ENCODE results near the gene OR52H1.

The OR52H1 gene

DNA sequence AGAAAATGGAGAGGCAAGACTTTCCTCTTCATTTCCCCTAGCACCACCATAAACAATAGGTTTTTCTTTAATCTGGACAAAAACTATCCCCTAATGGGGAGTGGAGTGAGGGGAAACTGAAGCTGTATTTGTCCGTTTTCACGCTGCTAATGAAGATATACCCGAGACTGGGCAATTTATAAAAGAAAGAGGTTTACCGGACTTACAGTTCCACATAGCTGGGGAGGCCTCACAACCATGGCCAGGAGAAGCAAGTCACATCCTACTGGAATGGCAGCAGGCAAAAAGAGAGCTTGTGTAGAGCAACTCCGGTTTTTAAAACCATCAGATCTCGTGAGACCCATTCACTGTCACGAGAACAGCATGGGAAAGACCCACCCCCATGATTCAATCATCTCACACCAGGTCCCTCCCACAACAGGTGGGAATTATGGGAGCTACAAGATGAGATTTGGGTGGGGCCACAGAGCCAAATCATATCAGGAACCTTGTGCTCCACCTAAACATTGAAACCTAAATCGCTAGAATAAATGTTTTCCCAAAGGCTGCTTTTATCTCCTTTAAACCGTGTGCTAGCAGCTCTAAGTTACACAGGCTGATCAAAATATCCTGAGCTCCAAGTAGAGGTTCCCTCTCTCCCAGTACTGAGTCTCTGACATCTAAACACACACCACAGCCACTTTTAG, 42.8 kb downstream of the OR52H1 start:
- H3K4me1 ChIP-seq (ENCODE audit: control extremely low read depth in 1 of 4, control insufficient read depth in 4 of 4, insufficient read depth in 4 of 4, low read length in 3 of 4): no peaks in the 10 kb centered on the region
- no peaks in the 10 kb centered on the region for H3K9me3 ChIP-seq (ENCODE audit: control extremely low read depth in 1 of 5, control insufficient read depth in 4 of 5, insufficient read depth in 2 of 5, low read depth in 1 of 5, low read length in 4 of 5)
- DNase-seq: no peak
- H3K27ac ChIP-seq (ENCODE audit: insufficient read depth in 1 of 2, low read depth in 1 of 2, low read length in 2 of 2, poor library complexity in 1 of 2, severe bottlenecking in 2 of 2): peak overlapping the region in 1 of 2 experiments; percentile 61
- H3K36me3 ChIP-seq (ENCODE audit: control insufficient read depth in 4 of 4, insufficient read depth in 4 of 4, low read length in 3 of 4): no peaks in the 10 kb centered on the region
- ChIA-PET POLR2A (no interaction called here), CTCF (interaction anchor here (1.4 kb wide), 1 partner anchor 125 kb away, joined by 3 read pairs; no protein-coding TSS in a partner anchor)
- peaks cover 0 to 2% (median 0%) of the 10 kb centered on the region in 5 experiments for H3K27me3 ChIP-seq (replicated peaks in 2 of 5; ENCODE audit: control insufficient read depth in 4 of 5, insufficient read depth in 5 of 5, low read length in 4 of 5)
- WGBS (ENCODE audit: insufficient coverage): 94% methylated on average over 9 of the region's 9 CpGs
- no peak overlapping the region for H3K4me3 ChIP-seq (ENCODE audit: control insufficient read depth in 1 of 7, extremely low read depth in 1 of 7, insufficient read depth in 4 of 7, low read depth in 2 of 7, low read length in 6 of 7)

DNA sequence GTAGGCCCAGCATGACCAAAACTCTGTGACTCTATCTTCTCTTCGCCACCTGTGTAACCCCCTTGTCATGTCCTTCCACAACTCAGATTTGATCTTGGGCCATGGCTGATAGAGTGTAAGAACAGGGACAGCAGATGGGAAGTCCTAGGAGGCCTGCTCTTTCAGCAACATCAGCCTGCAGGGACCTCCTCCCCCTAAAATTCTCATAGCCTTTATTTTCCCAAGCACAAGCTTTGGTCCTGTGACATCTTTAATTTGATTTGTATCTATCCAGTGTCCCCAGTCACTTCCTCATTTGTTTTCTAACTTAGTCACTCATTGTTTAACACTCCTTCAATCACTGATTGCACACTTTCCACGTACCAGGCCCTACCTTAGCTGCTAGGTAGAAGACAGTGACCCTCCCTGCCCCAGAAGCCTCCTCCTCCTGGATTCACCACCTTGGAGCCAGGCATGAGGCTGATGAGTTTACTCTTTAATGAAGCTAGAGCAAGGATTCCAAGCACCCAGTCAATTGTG, 43.9 kb downstream of the OR52H1 start:
- no peaks in the 10 kb centered on the region for H3K36me3 ChIP-seq (ENCODE audit: control insufficient read depth in 4 of 4, insufficient read depth in 4 of 4, low read length in 3 of 4)
- ChIA-PET POLR2A (no interaction called here), CTCF (interaction anchor here (1.1 to 1.4 kb wide), 2 partner anchors 12 to 124 kb away, joined by 3 read pairs; partner anchors contain the start of gene UBQLNL)
- 75% methylated on average over 1 of the region's 2 CpGs for WGBS (ENCODE audit: insufficient coverage)
- H3K27ac ChIP-seq (ENCODE audit: insufficient read depth in 1 of 2, low read depth in 1 of 2, low read length in 2 of 2, poor library complexity in 1 of 2, severe bottlenecking in 2 of 2): peak overlapping the region in 1 of 2 experiments; percentile 61
- DNase-seq: no peak
- no peak overlapping the region for H3K4me3 ChIP-seq (ENCODE audit: control insufficient read depth in 1 of 7, extremely low read depth in 1 of 7, insufficient read depth in 4 of 7, low read depth in 2 of 7, low read length in 6 of 7)
- H3K4me1 ChIP-seq (ENCODE audit: control extremely low read depth in 1 of 4, control insufficient read depth in 4 of 4, insufficient read depth in 4 of 4, low read length in 3 of 4): no peaks in the 10 kb centered on the region
- no peaks in the 10 kb centered on the region for H3K9me3 ChIP-seq (ENCODE audit: control extremely low read depth in 1 of 5, control insufficient read depth in 4 of 5, insufficient read depth in 2 of 5, low read depth in 1 of 5, low read length in 4 of 5)
- peaks cover 0 to 2% (median 0%) of the 10 kb centered on the region in 5 experiments for H3K27me3 ChIP-seq (replicated peaks in 2 of 5; ENCODE audit: control insufficient read depth in 4 of 5, insufficient read depth in 5 of 5, low read length in 4 of 5)

DNA sequence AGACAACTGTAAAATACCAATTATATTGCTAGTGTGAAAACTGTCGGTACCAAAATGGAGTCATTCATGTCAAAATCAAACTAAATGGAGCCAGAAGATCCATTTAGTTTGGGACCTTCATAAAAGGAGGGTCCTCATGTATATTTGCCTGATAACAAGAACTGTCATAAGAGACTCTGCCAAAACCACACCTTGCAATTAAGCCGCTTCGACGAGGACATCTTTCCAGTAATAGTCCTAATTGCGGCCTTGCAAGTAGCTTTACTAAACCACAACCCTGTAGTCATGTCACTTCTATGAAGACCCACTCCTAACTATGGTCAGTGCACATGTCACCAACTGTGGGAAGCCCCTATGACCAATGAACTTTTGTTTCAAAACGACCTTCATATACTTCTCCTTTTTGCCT, 47.9 kb downstream of the OR52H1 start:
- no peak for DNase-seq
- no peaks in the 10 kb centered on the region for H3K36me3 ChIP-seq (ENCODE audit: control insufficient read depth in 4 of 4, insufficient read depth in 4 of 4, low read length in 3 of 4)
- no peaks in the 10 kb centered on the region for H3K9me3 ChIP-seq (ENCODE audit: control extremely low read depth in 1 of 5, control insufficient read depth in 4 of 5, insufficient read depth in 2 of 5, low read depth in 1 of 5, low read length in 4 of 5)
- H3K4me3 ChIP-seq (ENCODE audit: control insufficient read depth in 1 of 7, extremely low read depth in 1 of 7, insufficient read depth in 4 of 7, low read depth in 2 of 7, low read length in 6 of 7): no peak overlapping the region
- WGBS (ENCODE audit: insufficient coverage): 89% methylated on average over 5 of the region's 6 CpGs
- CTCF ChIA-PET: no interaction called here
- POLR2A ChIA-PET: no interaction called here
- H3K27me3 ChIP-seq (replicated peaks in 2 of 5; ENCODE audit: control insufficient read depth in 4 of 5, insufficient read depth in 5 of 5, low read length in 4 of 5): no peaks in the 10 kb centered on the region
- no peak overlapping the region for H3K27ac ChIP-seq (ENCODE audit: insufficient read depth in 1 of 2, low read depth in 1 of 2, low read length in 2 of 2, poor library complexity in 1 of 2, severe bottlenecking in 2 of 2)
- peaks cover 0 to 2% (median 0%) of the 10 kb centered on the region in 4 experiments for H3K4me1 ChIP-seq (ENCODE audit: control extremely low read depth in 1 of 4, control insufficient read depth in 4 of 4, insufficient read depth in 4 of 4, low read length in 3 of 4)

DNA sequence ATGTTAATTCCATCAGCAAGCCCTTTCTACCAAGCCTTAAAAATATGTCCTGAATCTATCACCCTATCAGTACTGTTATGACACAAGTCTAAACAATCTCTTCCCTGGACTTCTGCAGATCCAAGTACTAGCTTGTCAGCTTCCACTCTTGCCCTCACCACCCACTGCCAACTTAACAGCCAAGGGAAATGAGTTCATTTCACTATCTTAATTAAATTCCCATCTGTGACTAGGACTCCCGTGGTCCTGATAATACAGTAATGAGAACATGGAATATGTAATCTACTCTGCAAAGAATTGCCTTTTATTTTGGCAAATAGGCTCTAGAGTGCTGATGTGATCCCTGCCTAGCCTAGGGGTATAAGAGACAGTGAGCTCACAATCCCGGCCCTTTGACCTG, 48.7 kb downstream of the OR52H1 start:
- H3K9me3 ChIP-seq (ENCODE audit: control extremely low read depth in 1 of 5, control insufficient read depth in 4 of 5, insufficient read depth in 2 of 5, low read depth in 1 of 5, low read length in 4 of 5): no peaks in the 10 kb centered on the region
- H3K27me3 ChIP-seq (replicated peaks in 2 of 5; ENCODE audit: control insufficient read depth in 4 of 5, insufficient read depth in 5 of 5, low read length in 4 of 5): no peaks in the 10 kb centered on the region
- H3K36me3 ChIP-seq (ENCODE audit: control insufficient read depth in 4 of 4, insufficient read depth in 4 of 4, low read length in 3 of 4): no peaks in the 10 kb centered on the region
- CTCF ChIA-PET: no interaction called here
- POLR2A ChIA-PET: no interaction called here
- 100% methylated on average over 1 of the region's 2 CpGs for WGBS (ENCODE audit: insufficient coverage)
- H3K4me1 ChIP-seq (ENCODE audit: control extremely low read depth in 1 of 4, control insufficient read depth in 4 of 4, insufficient read depth in 4 of 4, low read length in 3 of 4): peaks cover 0 to 2% (median 0%) of the 10 kb centered on the region in 4 experiments
- no peak overlapping the region for H3K4me3 ChIP-seq (ENCODE audit: control insufficient read depth in 1 of 7, extremely low read depth in 1 of 7, insufficient read depth in 4 of 7, low read depth in 2 of 7, low read length in 6 of 7)
- no peak for DNase-seq
- no peak overlapping the region for H3K27ac ChIP-seq (ENCODE audit: insufficient read depth in 1 of 2, low read depth in 1 of 2, low read length in 2 of 2, poor library complexity in 1 of 2, severe bottlenecking in 2 of 2)

All from common myeloid progenitor, CD34-positive (primary cell).